Measurements from ENCODE around the gene MED13L. TPM values are rescaled to one million over a fixed set of nuclear protein-coding genes. Genes with fewer than 3 reads are reported as not detected.

Gene MED13L
- total RNA-seq, 1 donor from 2014 or later: 79.3 TPM

- intact Hi-C loops (cut with micrococcal nuclease): loop anchor here (5.0 to 10.0 kb wide), 2 partner anchors 75 to 787 kb away; no protein-coding TSS in a partner anchor
Measured at GRCh38 chr12:116137318-116137717, 140.2 kb downstream of the MED13L start.

GRCh38 chr12:116136340-116136739 lies 141.2 kb downstream of the MED13L start:
- intact Hi-C loops (cut with micrococcal nuclease): loop anchor here (5.0 to 10.0 kb wide), 2 partner anchors 74 to 788 kb away; no protein-coding TSS in a partner anchor

- intact Hi-C loops (cut with micrococcal nuclease): loop anchor here (5.0 to 10.0 kb wide), 2 partner anchors 73 to 789 kb away; no protein-coding TSS in a partner anchor
Measured at GRCh38 chr12:116135209-116135930, 142.1 kb downstream of the MED13L start.

GRCh38 chr12:116133636-116134214 lies 143.8 kb downstream of the MED13L start:
- intact Hi-C loops (cut with micrococcal nuclease): loop anchor here (10.0 kb wide), 1 partner anchor 791 kb away; no protein-coding TSS in a partner anchor

- intact Hi-C loops (cut with micrococcal nuclease): loop anchor here (10.0 kb wide), 1 partner anchor 792 kb away; no protein-coding TSS in a partner anchor
Measured at GRCh38 chr12:116133149-116133548, 144.3 kb downstream of the MED13L start.

- intact Hi-C loops (cut with micrococcal nuclease): loop anchor here (10.0 kb wide), 1 partner anchor 793 kb away; no protein-coding TSS in a partner anchor
Measured at GRCh38 chr12:116131987-116132386, 145.5 kb downstream of the MED13L start.

- intact Hi-C loops (cut with micrococcal nuclease): loop anchor here (10.0 kb wide), 1 partner anchor 794 kb away; no protein-coding TSS in a partner anchor
Measured at GRCh38 chr12:116131176-116131575, 146.3 kb downstream of the MED13L start.

GRCh38 chr12:116130431-116130830 lies 147.1 kb downstream of the MED13L start:
- intact Hi-C loops (cut with micrococcal nuclease): loop anchor here (10.0 kb wide), 1 partner anchor 794 kb away; no protein-coding TSS in a partner anchor

- intact Hi-C loops (cut with micrococcal nuclease): no loop called here
Measured at GRCh38 chr12:116128779-116129178, 148.7 kb downstream of the MED13L start.

GRCh38 chr12:116127859-116128258 lies 149.6 kb downstream of the MED13L start:
- intact Hi-C loops (cut with micrococcal nuclease): no loop called here

- intact Hi-C loops (cut with micrococcal nuclease): no loop called here
Measured at GRCh38 chr12:116126610-116127009, 150.9 kb downstream of the MED13L start.

- intact Hi-C loops (cut with micrococcal nuclease): no loop called here
Measured at GRCh38 chr12:116125956-116126566, 151.4 kb downstream of the MED13L start.

GRCh38 chr12:116125084-116125483 lies 152.4 kb downstream of the MED13L start:
- intact Hi-C loops (cut with micrococcal nuclease): no loop called here

GRCh38 chr12:116123451-116124258 lies 153.8 kb downstream of the MED13L start:
- intact Hi-C loops (cut with micrococcal nuclease): no loop called here

- intact Hi-C loops (cut with micrococcal nuclease): no loop called here
Measured at GRCh38 chr12:116122628-116123027, 154.9 kb downstream of the MED13L start.

- intact Hi-C loops (cut with micrococcal nuclease): no loop called here
Measured at GRCh38 chr12:116121453-116121871, 156.0 kb downstream of the MED13L start.

- intact Hi-C loops (cut with micrococcal nuclease): no loop called here
Measured at GRCh38 chr12:116116650-116117424, 160.7 kb downstream of the MED13L start.

GRCh38 chr12:116113398-116114130 lies 163.9 kb downstream of the MED13L start:
- intact Hi-C loops (cut with micrococcal nuclease): no loop called here

GRCh38 chr12:116106870-116107269 lies 170.6 kb downstream of the MED13L start:
- intact Hi-C loops (cut with micrococcal nuclease): no loop called here
